ENCODE data around the gene UBAC2.
"Not testable (repeated sequence)": the region's sequence is repeated elsewhere in the genome, so short reads cannot be mapped to it uniquely, and the experiment has no call there.

The UBAC2 gene

GRCh38 chr13:99392470-99393135 is 191.9 kb downstream of the UBAC2 start:
- FAIRE-seq = no peak
- DNase-seq (ENCODE audit: insufficient read length, low spot score) = no peak
- TF ChIP-seq POU2F2 (IDR thresholded peaks at IDR 0.05; ENCODE audit: low read depth, low read length) (no peak), POLR2A (IDR thresholded peaks at IDR 0.05; ENCODE audit: low read depth, low read length) (no peak), PAX5 (IDR thresholded peaks at IDR 0.05; ENCODE audit: insufficient read depth, low read length, severe bottlenecking) (no peak), POLR2AphosphoS5 (IDR thresholded peaks at IDR 0.05; ENCODE audit: low read depth, low read length) (no peak), TAF1 (IDR thresholded peaks at IDR 0.05; ENCODE audit: low read depth, low read length) (no peak), SPI1 (IDR thresholded peaks at IDR 0.05; ENCODE audit: low read depth, low read length) (no peak)

- DNase-seq (ENCODE audit: insufficient read length, low spot score); FAIRE-seq: not testable (repeated sequence)
These were observed 192.7 kb downstream of the UBAC2 start for GRCh38 chr13:99393391-99393790.

- FAIRE-seq (no peak), DNase-seq (ENCODE audit: insufficient read length, low spot score) (no peak)
- no peak for TF ChIP-seq TAF1 (IDR thresholded peaks at IDR 0.05; ENCODE audit: low read depth, low read length)
- TF ChIP-seq POU2F2 (IDR thresholded peaks at IDR 0.05; ENCODE audit: low read depth, low read length) = no peak
- TF ChIP-seq POLR2AphosphoS5 (IDR thresholded peaks at IDR 0.05; ENCODE audit: low read depth, low read length) = no peak
These were observed 193.4 kb downstream of the UBAC2 start for GRCh38 chr13:99393791-99394735.

- TF ChIP-seq TAF1 (IDR thresholded peaks at IDR 0.05; ENCODE audit: low read depth, low read length) (no peak), POLR2AphosphoS5 (IDR thresholded peaks at IDR 0.05; ENCODE audit: low read depth, low read length) (no peak), POLR2A (IDR thresholded peaks at IDR 0.05; ENCODE audit: low read depth, low read length) (no peak), PAX5 (IDR thresholded peaks at IDR 0.05; ENCODE audit: insufficient read depth, low read length, severe bottlenecking) (no peak), POU2F2 (IDR thresholded peaks at IDR 0.05; ENCODE audit: low read depth, low read length) (no peak), SPI1 (IDR thresholded peaks at IDR 0.05; ENCODE audit: low read depth, low read length) (no peak)
- DNase-seq (ENCODE audit: insufficient read length, low spot score) (no peak), FAIRE-seq (no peak)
These were observed 194.8 kb downstream of the UBAC2 start for GRCh38 chr13:99395436-99395835.

GRCh38 chr13:99396446-99396845 is 195.8 kb downstream of the UBAC2 start:
- FAIRE-seq = no peak
- no peak for DNase-seq (ENCODE audit: insufficient read length, low spot score)
- TF ChIP-seq POU2F2 (IDR thresholded peaks at IDR 0.05; ENCODE audit: low read depth, low read length) (no peak), POLR2AphosphoS5 (IDR thresholded peaks at IDR 0.05; ENCODE audit: low read depth, low read length) (no peak), PAX5 (IDR thresholded peaks at IDR 0.05; ENCODE audit: insufficient read depth, low read length, severe bottlenecking) (no peak), SPI1 (IDR thresholded peaks at IDR 0.05; ENCODE audit: low read depth, low read length) (no peak), TAF1 (IDR thresholded peaks at IDR 0.05; ENCODE audit: low read depth, low read length) (no peak), POLR2A (IDR thresholded peaks at IDR 0.05; ENCODE audit: low read depth, low read length) (no peak)

GRCh38 chr13:99398071-99398470 is 197.4 kb downstream of the UBAC2 start:
- DNase-seq (ENCODE audit: insufficient read length, low spot score) (no peak), FAIRE-seq (no peak)
- TF ChIP-seq TAF1 (IDR thresholded peaks at IDR 0.05; ENCODE audit: low read depth, low read length) (no peak), POLR2AphosphoS5 (IDR thresholded peaks at IDR 0.05; ENCODE audit: low read depth, low read length) (no peak), POLR2A (IDR thresholded peaks at IDR 0.05; ENCODE audit: low read depth, low read length) (no peak), PAX5 (IDR thresholded peaks at IDR 0.05; ENCODE audit: insufficient read depth, low read length, severe bottlenecking) (no peak), SPI1 (IDR thresholded peaks at IDR 0.05; ENCODE audit: low read depth, low read length) (no peak), POU2F2 (IDR thresholded peaks at IDR 0.05; ENCODE audit: low read depth, low read length) (no peak)

GRCh38 chr13:99398916-99399622 is 198.4 kb downstream of the UBAC2 start:
- DNase-seq (ENCODE audit: insufficient read length, low spot score) = no peak
- TF ChIP-seq POLR2A (IDR thresholded peaks at IDR 0.05; ENCODE audit: low read depth, low read length) (no peak), SPI1 (IDR thresholded peaks at IDR 0.05; ENCODE audit: low read depth, low read length) (no peak), TAF1 (IDR thresholded peaks at IDR 0.05; ENCODE audit: low read depth, low read length) (no peak), POU2F2 (IDR thresholded peaks at IDR 0.05; ENCODE audit: low read depth, low read length) (no peak), PAX5 (IDR thresholded peaks at IDR 0.05; ENCODE audit: insufficient read depth, low read length, severe bottlenecking) (no peak), POLR2AphosphoS5 (IDR thresholded peaks at IDR 0.05; ENCODE audit: low read depth, low read length) (no peak)
- FAIRE-seq = no peak

- DNase-seq (ENCODE audit: insufficient read length, low spot score) = no peak
- FAIRE-seq = no peak
- TF ChIP-seq SPI1 (IDR thresholded peaks at IDR 0.05; ENCODE audit: low read depth, low read length) (no peak), POLR2A (IDR thresholded peaks at IDR 0.05; ENCODE audit: low read depth, low read length) (no peak), POU2F2 (IDR thresholded peaks at IDR 0.05; ENCODE audit: low read depth, low read length) (no peak), POLR2AphosphoS5 (IDR thresholded peaks at IDR 0.05; ENCODE audit: low read depth, low read length) (no peak), TAF1 (IDR thresholded peaks at IDR 0.05; ENCODE audit: low read depth, low read length) (no peak), PAX5 (IDR thresholded peaks at IDR 0.05; ENCODE audit: insufficient read depth, low read length, severe bottlenecking) (no peak)
These were observed 198.9 kb downstream of the UBAC2 start for GRCh38 chr13:99399623-99399974.

GRCh38 chr13:99403458-99403971 is 202.9 kb downstream of the UBAC2 start:
- no peak for DNase-seq (ENCODE audit: insufficient read length, low spot score)

More at GRCh38 chr13:99403458-99403971, 202.9 kb downstream of the UBAC2 start:
- FAIRE-seq = no peak
- no peak for TF ChIP-seq TAF1 (IDR thresholded peaks at IDR 0.05; ENCODE audit: low read depth, low read length)
- TF ChIP-seq POU2F2 (IDR thresholded peaks at IDR 0.05; ENCODE audit: low read depth, low read length) = no peak
- TF ChIP-seq POLR2A (IDR thresholded peaks at IDR 0.05; ENCODE audit: low read depth, low read length) = no peak
- TF ChIP-seq PAX5 (IDR thresholded peaks at IDR 0.05; ENCODE audit: insufficient read depth, low read length, severe bottlenecking) = no peak
- TF ChIP-seq POLR2AphosphoS5 (IDR thresholded peaks at IDR 0.05; ENCODE audit: low read depth, low read length) = no peak
- no peak for TF ChIP-seq SPI1 (IDR thresholded peaks at IDR 0.05; ENCODE audit: low read depth, low read length)
